Psoas muscle (tissue), 8 donors: ENCODE results near the gene SPRED3. TPM values are rescaled to one million over a fixed set of nuclear protein-coding genes. Genes with fewer than 3 reads are reported as not detected.

Source experiments
- ATAC-seq, 4 donors: fragments of 200-7000 bp; cut with Tn5 transposase; one replicate each; pipeline ENCODE4 v1.9.1; 2020; ENCODE audit warnings: moderate library complexity in 3 of 4, mild to moderate bottlenecking in 2 of 4
- DNase-seq, 2 donors: peaks; one replicate each; pipeline ENCODE4 v3.0.0-alpha.2; 2020
- H3K27ac ChIP-seq: fragments of 200-600 bp; one replicate; pipeline ENCODE4 v1.8.0; 2022
- H3K27me3 ChIP-seq, 3 donors: fragments of 200-600 bp in 1 of 3; one replicate each; pipeline versions ENCODE4 v1.6.1 to v1.8.0; 2013 to 2022; ENCODE audit warnings: low read length in 2 of 3, mild to moderate bottlenecking in 2 of 3, moderate library complexity in 1 of 3; ENCODE audit not compliant: insufficient read depth in 3 of 3
- H3K36me3 ChIP-seq, 2 donors: fragments of 200-600 bp in 1 of 2; one replicate each; pipeline versions ENCODE4 v1.6.1 to v1.8.0; 2013 to 2022; ENCODE audit warnings: low read depth in 1 of 2, mild to moderate bottlenecking in 1 of 2, moderate library complexity in 1 of 2; ENCODE audit not compliant: insufficient read depth in 1 of 2
- H3K4me1 ChIP-seq: fragments of 200-600 bp; one replicate; pipeline ENCODE4 v1.8.0; 2022
- H3K4me3 ChIP-seq: fragments of 200-600 bp; one replicate; pipeline ENCODE4 v1.8.0; 2022; ENCODE audit warnings: mild to moderate bottlenecking
- H3K9me3 ChIP-seq: fragments of 200-600 bp; one replicate; pipeline ENCODE4 v1.8.0; 2022
- CTCF ChIP-seq: fragments of 200-600 bp; IDR thresholded peaks from one replicate; pipeline ENCODE4 v1.8.0; 2022; ENCODE audit warnings: antibody characterized with exemption
- whole genome bisulfite sequencing, 3 donors: extraction: QIAGEN DNeasy Blood & Tissue Kit; methylation state at CpG; one replicate each; pipeline versions ENCODE4 v1.1.6 to v1.1.7; 2013; 5-methylcytosine and 5-hydroxymethylcytosine counted together
- intact Hi-C, 2 donors: fragments of 100-400 bp; cut with DNase I; formaldehyde crosslinking; loops; one replicate each; pipeline versions ENCODE4 v1.11.0 to v1.14.2; 2022
- polyA plus RNA-seq, 3 donors: library from polyadenylated mRNA; stranded (reverse); fragments of 200-250 nt; gene quantifications; one replicate each; pipeline ENCODE4 v1.2.3, GENCODE V29; 2013
- total RNA-seq, 4 donors: library from RNA; stranded (reverse); fragmentation: NEBNext Ultra II Directional in 2 of 4; extraction: Animal tissue kit (Norgen Biotek cat#: 25700) in 2 of 4; gene quantifications; one replicate each; pipeline versions ENCODE4 v1.2.1 to v1.2.4, GENCODE V29; 2021 to 2023
- donor health status: healthy with polysubstance abuse.
- donor health status: DM: no; HTN: no; CAD: no; lungs with moderate emphysema.
- donor health status: Bipolar disorder and iron deficiency.
- donor health status: healthy.
- donor health status: DM: yes; HTN: yes; CAD: no.
- donor health status: DM: no; HTN: no; CAD: no.
- donor health status: DM: no; HTN: no; CAD: no.
- donor health status: DM: yes; HTN: yes; CAD: no.

Gene SPRED3
- total and polyA plus RNA-seq, 7 donors: 0.01 to 2.1 (median 1.0) TPM

- peaks cover 31% of the 10 kb centered on the region for H3K4me1 ChIP-seq
- no peaks in the 10 kb centered on the region for H3K27me3 ChIP-seq
- DNase-seq (no peak), ATAC-seq (peak in 1 of 4 donors; percentile 8)
- peak overlapping the region; percentile 98 for H3K27ac ChIP-seq
- 57 to 77% (median 68%) methylated on average over 6 to 7 of the region's 7 CpGs for WGBS, 3 donors
- H3K36me3 ChIP-seq: peaks cover 0 to 68% of the 10 kb centered on the region in 2 donors
- intact Hi-C loops: no loop called here
- no peak overlapping the region for H3K4me3 ChIP-seq
- no peaks in the 10 kb centered on the region for H3K9me3 ChIP-seq
- no peak for TF ChIP-seq CTCF
These were observed 53.3 kb downstream of the SPRED3 start for GRCh38 chr19:38441657-38442348.

DNA sequence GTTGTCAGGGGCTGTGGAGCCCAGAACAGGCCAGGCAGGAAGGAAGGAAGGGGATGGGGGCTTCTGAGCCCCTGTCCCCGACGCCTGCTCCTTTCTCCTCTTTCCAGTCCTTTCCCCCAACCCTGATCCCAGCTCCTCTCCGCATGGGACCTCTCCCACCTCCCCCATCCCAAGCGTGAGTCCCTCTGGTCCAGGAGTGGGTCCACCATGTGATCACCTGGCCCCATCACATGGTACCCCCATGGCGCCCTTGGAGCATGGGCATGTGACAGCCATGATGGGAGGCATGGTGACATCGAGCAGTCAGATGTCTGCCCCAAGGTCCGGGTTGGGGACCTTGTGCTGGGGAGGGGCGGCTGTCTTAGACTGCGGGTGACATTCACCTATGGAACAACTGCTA, 54.2 kb downstream of the SPRED3 start:
- intact Hi-C loops: no loop called here
- peaks cover 0 to 68% of the 10 kb centered on the region in 2 donors for H3K36me3 ChIP-seq
- WGBS, 3 donors: 69 to 89% (median 74%) methylated on average over 7 to 9 of the region's 9 CpGs
- H3K4me3 ChIP-seq: no peak overlapping the region
- no peak for TF ChIP-seq CTCF
- H3K4me1 ChIP-seq: peaks cover 22% of the 10 kb centered on the region
- ATAC-seq (peak in 1 of 4 donors; percentile 5), DNase-seq (no peak)
- H3K27ac ChIP-seq: peak overlapping the region; percentile 36
- no peaks in the 10 kb centered on the region for H3K27me3 ChIP-seq
- H3K9me3 ChIP-seq: no peaks in the 10 kb centered on the region

DNA sequence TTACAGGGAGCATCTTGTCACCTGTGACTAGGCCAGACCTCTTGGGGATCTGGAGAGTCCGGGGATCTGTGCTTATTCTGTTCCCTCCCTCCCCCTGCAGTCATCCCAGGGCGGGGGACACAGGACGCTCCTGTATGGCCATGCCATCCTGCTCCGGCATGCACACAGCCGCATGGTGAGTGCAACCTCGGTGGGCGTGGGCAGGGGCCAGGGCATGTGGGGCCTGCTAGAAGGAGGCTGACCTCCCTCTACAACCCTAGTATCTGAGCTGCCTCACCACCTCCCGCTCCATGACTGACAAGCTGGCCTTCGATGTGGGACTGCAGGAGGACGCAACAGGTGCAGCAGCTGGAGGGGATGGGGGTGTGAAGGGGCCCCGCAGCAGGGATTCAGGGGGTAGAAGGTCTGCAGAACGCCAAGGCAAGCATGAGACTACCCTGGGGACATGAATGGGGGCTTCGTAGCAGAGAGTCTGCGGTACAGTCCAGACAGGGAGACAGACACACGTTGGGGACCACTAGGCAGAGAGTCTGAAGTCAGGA, 55.0 kb downstream of the SPRED3 start:
- no peaks in the 10 kb centered on the region for H3K27me3 ChIP-seq
- no peak overlapping the region for H3K27ac ChIP-seq
- DNase-seq (no peak), ATAC-seq (no peak)
- WGBS, 3 donors: 65 to 71% (median 69%) methylated on average over 15 of the region's 15 CpGs
- intact Hi-C loops: no loop called here
- no peak for TF ChIP-seq CTCF
- H3K9me3 ChIP-seq: no peaks in the 10 kb centered on the region
- peaks cover 0 to 73% of the 10 kb centered on the region in 2 donors for H3K36me3 ChIP-seq
- peaks cover 26% of the 10 kb centered on the region for H3K4me1 ChIP-seq
- H3K4me3 ChIP-seq: no peak overlapping the region

DNA sequence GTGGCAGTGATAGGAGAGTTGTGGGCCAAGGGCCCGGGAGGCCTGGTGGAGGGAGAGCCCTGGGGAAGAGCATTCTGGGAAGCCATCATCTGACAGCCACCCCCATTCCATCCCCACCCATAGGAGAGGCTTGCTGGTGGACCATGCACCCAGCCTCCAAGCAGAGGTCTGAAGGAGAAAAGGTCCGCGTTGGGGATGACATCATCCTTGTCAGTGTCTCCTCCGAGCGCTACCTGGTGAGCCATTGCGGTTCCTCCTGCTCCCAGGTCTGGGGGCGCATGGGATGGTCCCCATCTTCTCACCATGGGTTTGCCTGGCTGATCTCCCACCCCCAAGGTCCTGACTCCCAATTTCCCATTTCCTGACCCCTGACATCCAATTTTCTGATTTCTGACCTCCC, 55.5 kb downstream of the SPRED3 start:
- Histone ChIP-seq H3K4me3 (no peak overlapping the region), H3K4me1 (peaks cover 22% of the 10 kb centered on the region), H3K36me3 (peaks cover 0 to 78% of the 10 kb centered on the region in 2 donors), H3K27me3 (no peaks in the 10 kb centered on the region), H3K9me3 (no peaks in the 10 kb centered on the region), H3K27ac (no peak overlapping the region)
- no peak for TF ChIP-seq CTCF
- intact Hi-C loops: no loop called here
- 74 to 87% (median 81%) methylated on average over 7 of the region's 7 CpGs for WGBS, 3 donors
- DNase-seq (no peak), ATAC-seq (no peak)
